H1 (cell line): Measurements from ENCODE around the gene ECT2L. TPM values are rescaled to one million over a fixed set of nuclear protein-coding genes. Genes with fewer than 3 reads are reported as not detected.

Source experiments
- CTCF ChIA-PET: fragments of 300-600 bp; sonication (Branson Sonifier 250); formaldehyde crosslinking; loops from one replicate; lab custom pipeline; 2021; ENCODE audit not compliant: partially characterized antibody; lab: Charles Lee
- POLR2A ChIA-PET: fragments of 300-600 bp; sonication (Branson Sonifier 250); formaldehyde crosslinking; loops from one replicate; lab custom pipeline; 2021; ENCODE audit warnings: inconsistent platforms; ENCODE audit not compliant: partially characterized antibody; lab: Charles Lee
- DNase-seq, 2 experiments: peaks; one replicate each; pipeline versions ENCODE4 v3.0.0 to v3.0.0-alpha.2; 2010 to 2022; ENCODE audit warnings: low spot score in 2 of 2, low read depth in 1 of 2, mixed read lengths in 1 of 2
- FAIRE-seq: peaks from 2 replicates; lab custom pipeline; 2011; peaks lifted over from hg19 to GRCh38; lab: Jason Lieb, UNC
- H2AFZ ChIP-seq: 2 replicates; pipeline ENCODE4 v1.8.1; 2012; ENCODE audit warnings: low read length, inconsistent platforms
- H2AK5ac ChIP-seq: 2 replicates; pipeline ENCODE4 v1.6.1; 2013; ENCODE audit warnings: low read depth, low read length
- H2BK120ac ChIP-seq: replicated peaks from 2 replicates; pipeline ENCODE3; 2013; ENCODE audit warnings: low read depth, low read length, inconsistent platforms
- H2BK12ac ChIP-seq: 2 replicates; pipeline ENCODE4 v1.6.1; 2013; ENCODE audit warnings: low read depth, low read length
- H2BK15ac ChIP-seq: 2 replicates; pipeline ENCODE4 v1.6.1; 2013; ENCODE audit warnings: low read length
- H2BK20ac ChIP-seq: 2 replicates; pipeline ENCODE4 v1.6.1; 2013; ENCODE audit warnings: low read length
- H2BK5ac ChIP-seq: 2 replicates; pipeline ENCODE4 v1.6.1; 2013; ENCODE audit warnings: low read depth, low read length
- H3K14ac ChIP-seq: 2 replicates; pipeline ENCODE4 v1.6.1; 2013; ENCODE audit warnings: inconsistent platforms; ENCODE audit not compliant: insufficient read length
- H3K18ac ChIP-seq: 2 replicates; pipeline ENCODE4 v1.6.1; 2013; ENCODE audit warnings: low read length; ENCODE audit errors: extremely low read depth
- H3K23ac ChIP-seq: 2 replicates; pipeline ENCODE4 v1.6.1; 2013; ENCODE audit warnings: inconsistent platforms; ENCODE audit not compliant: insufficient read length
- H3K23me2 ChIP-seq: 2 replicates; pipeline ENCODE4 v1.6.1; 2013; ENCODE audit warnings: low read depth, low read length
- H3K27ac ChIP-seq: 2 replicates; pipeline ENCODE4 v1.6.1; 2011; ENCODE audit warnings: low read depth, low read length, inconsistent platforms
- H3K27me3 ChIP-seq, 4 experiments: replicated peaks in 1 of 4; 1 replicate in 1 of 4; 2 replicates in 3 of 4; pipeline versions ENCODE4 v1.6.1 to v1.8.1; 2011 to 2013; ENCODE audit warnings: low read length in 3 of 4, mild to moderate bottlenecking in 3 of 4, inconsistent platforms in 2 of 4, mixed read lengths in 2 of 4, moderate library complexity in 1 of 4; ENCODE audit not compliant: control insufficient read depth in 3 of 4, insufficient read depth in 3 of 4; ENCODE audit errors: extremely low read depth in 1 of 4
- H3K36me3 ChIP-seq, 4 experiments: 2 replicates each; pipeline versions ENCODE4 v1.6.1 to v1.8.1; 2011 to 2013; ENCODE audit warnings: mild to moderate bottlenecking in 4 of 4, low read length in 3 of 4, moderate library complexity in 2 of 4, control low read depth in 1 of 4, inconsistent platforms in 1 of 4; ENCODE audit not compliant: insufficient read depth in 4 of 4, control insufficient read depth in 2 of 4
- H3K4ac ChIP-seq: replicated peaks from 2 replicates; pipeline ENCODE3; 2013; ENCODE audit warnings: low read length, low read depth, mixed read lengths, inconsistent platforms; ENCODE audit not compliant: insufficient read length
- H3K4me1 ChIP-seq, 4 experiments: replicated peaks in 1 of 4; 1 replicate in 1 of 4; 2 replicates in 3 of 4; pipeline versions ENCODE4 v1.6.1 to v1.8.1; 2011 to 2013; ENCODE audit warnings: low read length in 3 of 4, inconsistent platforms in 2 of 4, mixed read lengths in 1 of 4; ENCODE audit not compliant: insufficient read depth in 4 of 4, control insufficient read depth in 3 of 4
- H3K4me2 ChIP-seq, 2 experiments: 2 replicates each; pipeline versions ENCODE4 v1.6.1 to v1.8.1; 2011 to 2013; ENCODE audit warnings: low read depth in 2 of 2, low read length in 2 of 2, control low read depth in 1 of 2, inconsistent platforms in 1 of 2, mild to moderate bottlenecking in 1 of 2; ENCODE audit not compliant: insufficient read depth in 1 of 2
- H3K4me3 ChIP-seq, 4 experiments: fragments of 200-600, 300-600 bp in 1 of 4; sonication (generic), shearing (Covaris generic), sonication (Bioruptor Twin) in 1 of 4; 2 replicates each; pipeline versions ENCODE4 v1.5.1 to v1.8.1; 2011 to 2016; ENCODE audit warnings: low read length in 4 of 4, low read depth in 3 of 4, control low read depth in 2 of 4, inconsistent platforms in 2 of 4, mild to moderate bottlenecking in 2 of 4, mixed read lengths in 1 of 4, moderate library complexity in 1 of 4; ENCODE audit not compliant: insufficient read depth in 2 of 4; ENCODE audit errors: extremely low read depth in 1 of 4
- H3K56ac ChIP-seq: replicated peaks from 2 replicates; pipeline ENCODE3; 2013; ENCODE audit warnings: low read depth, mild to moderate bottlenecking, mixed read lengths, low read length, inconsistent platforms; ENCODE audit not compliant: insufficient read length
- H3K79me1 ChIP-seq: 2 replicates; pipeline ENCODE4 v1.6.1; 2013; ENCODE audit warnings: low read depth, low read length, control low read depth
- H3K79me2 ChIP-seq, 2 experiments: 2 replicates each; pipeline versions ENCODE4 v1.6.1 to v1.8.1; 2012 to 2013; ENCODE audit warnings: low read length in 2 of 2, mild to moderate bottlenecking in 2 of 2, inconsistent platforms in 1 of 2; ENCODE audit not compliant: insufficient read depth in 2 of 2, control insufficient read depth in 1 of 2
- H3K9ac ChIP-seq, 4 experiments: replicated peaks in 1 of 4; 1 replicate in 1 of 4; 2 replicates in 3 of 4; pipeline versions ENCODE4 v1.6.1 to v1.8.1; 2011 to 2013; ENCODE audit warnings: low read depth in 3 of 4, low read length in 3 of 4, control low read depth in 2 of 4, mild to moderate bottlenecking in 2 of 4, moderate library complexity in 2 of 4, inconsistent platforms in 1 of 4; ENCODE audit errors: extremely low read depth in 1 of 4
- H3K9me3 ChIP-seq, 2 experiments: 2 replicates each; pipeline versions ENCODE4 v1.6.1 to v1.8.1; 2012 to 2013; ENCODE audit warnings: mild to moderate bottlenecking in 2 of 2, moderate library complexity in 2 of 2, control low read depth in 1 of 2, inconsistent platforms in 1 of 2, low read depth in 1 of 2, low read length in 1 of 2, mixed read lengths in 1 of 2; ENCODE audit not compliant: insufficient read depth in 2 of 2
- H4K20me1 ChIP-seq, 2 experiments: replicated peaks in 1 of 2; 2 replicates each; pipeline versions ENCODE3 to v1.8.1; 2011 to 2013; ENCODE audit warnings: inconsistent platforms in 2 of 2, low read length in 2 of 2, mild to moderate bottlenecking in 1 of 2; ENCODE audit not compliant: insufficient read depth in 2 of 2, control insufficient read depth in 1 of 2
- H4K5ac ChIP-seq: 2 replicates; pipeline ENCODE4 v1.6.1; 2013; ENCODE audit warnings: low read length, low read depth, mixed read lengths, inconsistent platforms; ENCODE audit not compliant: insufficient read length
- H4K8ac ChIP-seq: 2 replicates; pipeline ENCODE4 v1.8.0; 2013; ENCODE audit warnings: mild to moderate bottlenecking, moderate library complexity, low read length, inconsistent platforms; ENCODE audit not compliant: insufficient read depth; ENCODE audit errors: extremely low read depth
- H4K91ac ChIP-seq: replicated peaks from 2 replicates; pipeline ENCODE3; 2013; ENCODE audit warnings: low read length, mixed read lengths, inconsistent platforms; ENCODE audit not compliant: insufficient read length
- CHD1 ChIP-seq: IDR thresholded peaks from 2 replicates; pipeline ENCODE4 v1.6.1; 2012; ENCODE audit warnings: low read depth, low read length, improper control_type of control experiment
- E2F6 ChIP-seq: IDR thresholded peaks from 2 replicates; pipeline ENCODE4 v1.6.1; 2012; ENCODE audit warnings: inconsistent platforms
- EZH2 ChIP-seq: fragments of 200-600 bp; sonication (generic); IDR thresholded peaks from 2 replicates; pipeline ENCODE4 v1.7.1; 2012; ENCODE audit warnings: low read depth, mild to moderate bottlenecking, moderate library complexity, low read length, inconsistent platforms; ENCODE audit not compliant: severe bottlenecking
- HDAC6 ChIP-seq: IDR thresholded peaks from one replicate; pipeline ENCODE4 v1.7.1; 2012; ENCODE audit warnings: low read depth, mild to moderate bottlenecking, inconsistent platforms, low read length, moderate library complexity
- KDM1A ChIP-seq: fragments of 200-600, 300-600 bp; sonication (generic); IDR thresholded peaks from 2 replicates; pipeline ENCODE4 v1.7.1; 2016; ENCODE audit warnings: mild to moderate bottlenecking, low read length, borderline replicate concordance
- POLR2AphosphoS5 ChIP-seq: IDR thresholded peaks from 2 replicates; pipeline ENCODE4 v1.6.1; 2011; ENCODE audit warnings: low read depth, low read length
- SAP30 ChIP-seq: fragments of 300-600 bp; sonication (generic); IDR thresholded peaks from 2 replicates; pipeline ENCODE4 v1.7.1; 2012; ENCODE audit warnings: low read length, moderate library complexity, mild to moderate bottlenecking, inconsistent platforms; ENCODE audit not compliant: insufficient read depth, insufficient replicate concordance
- SIN3A ChIP-seq, 2 experiments: IDR thresholded peaks in 1 of 2; conservative IDR thresholded peaks in 1 of 2; 2 replicates each; pipeline ENCODE4 v1.6.1; 2011 to 2012; ENCODE audit warnings: low read length in 2 of 2, improper control_type of control experiment in 1 of 2, low read depth in 1 of 2, mild to moderate bottlenecking in 1 of 2
- SIX5 ChIP-seq: IDR thresholded peaks from 2 replicates; pipeline ENCODE4 v1.6.1; 2011; ENCODE audit warnings: mild to moderate bottlenecking, low read depth, low read length
- USF2 ChIP-seq: IDR thresholded peaks from 2 replicates; pipeline ENCODE4 v1.6.1; 2011; ENCODE audit warnings: low read length, improper control_type of control experiment
- YY1 ChIP-seq: IDR thresholded peaks from 2 replicates; pipeline ENCODE4 v1.6.1; 2011; ENCODE audit warnings: low read depth, mild to moderate bottlenecking, low read length
- WGBS, 2 experiments: shearing (Covaris generic) in 1 of 2; methylation state at CpG; one replicate each; pipeline versions ENCODE4 v1.1.6 to v1.1.7; 2013 to 2015; ENCODE audit warnings: low lambda C conversion rate in 2 of 2, mixed read lengths in 2 of 2, inconsistent platforms in 1 of 2, low coverage in 1 of 2, missing lambda C conversion rate in 1 of 2; ENCODE audit not compliant: insufficient replicate concordance in 2 of 2, insufficient coverage in 1 of 2, insufficient read length in 1 of 2; ENCODE audit errors: extremely low coverage in 1 of 2, missing lambda C conversion rate in 1 of 2; 5-methylcytosine and 5-hydroxymethylcytosine counted together
- polyA plus RNA-seq, 7 experiments: library from polyadenylated mRNA; depleted of rRNA in 3 of 7; stranded (reverse) in 5 of 7; unstranded in 2 of 7; fragments of >200 nt in 5 of 7; fragments of 200-250 nt in 2 of 7; gene quantifications; 1 replicate in 5 of 7; 2 replicates in 1 of 7; 4 replicates in 1 of 7; pipeline versions ENCODE4 v1.2.1 to v1.2.3, GENCODE V29; 2011 to 2013; ENCODE audit warnings: missing spikeins in 2 of 7, mixed read lengths in 2 of 7
- total RNA-seq: library from RNA; stranded (reverse); fragmentation: NEBNext Ultra II Directional; extraction: Animal tissue kit (Norgen Biotek cat#: 25700); gene quantifications from 2 replicates; pipeline ENCODE4 v1.2.1, GENCODE V29; 2021

Gene ECT2L
- total and polyA plus RNA-seq, 2 of the 8 experiments (the other 6 are each of a cell fraction or from before 2014, with no cell fraction given) = not detected

GRCh38 chr6:138869398-138869797 is 73.5 kb downstream of the ECT2L start:
- no peak for FAIRE-seq
- CTCF ChIA-PET = no interaction called here

More at GRCh38 chr6:138869398-138869797, 73.5 kb downstream of the ECT2L start:
- H2AK5ac ChIP-seq = no peak overlapping the region
- no peaks in the 10 kb centered on the region for H3K27me3 ChIP-seq
- no peak overlapping the region for H4K5ac ChIP-seq
- no peaks in the 10 kb centered on the region for H3K23me2 ChIP-seq
- no peak overlapping the region for H3K27ac ChIP-seq
- H3K23ac ChIP-seq = no peak overlapping the region
- no peak overlapping the region for H2BK12ac ChIP-seq
- no peak overlapping the region for H3K4ac ChIP-seq
- no peak overlapping the region for H2BK5ac ChIP-seq
- no peak for TF ChIP-seq POLR2AphosphoS5
- no peak for TF ChIP-seq SIN3A (conservative IDR thresholded peaks at IDR 0.05 in 1 of 2, IDR thresholded peaks at IDR 0.05 in 1 of 2; ENCODE audit: low read depth in 1 of 2, low read length in 2 of 2)
- TF ChIP-seq SAP30 = no peak
- TF ChIP-seq KDM1A = no peak
- TF ChIP-seq EZH2 = no peak
- no peak for TF ChIP-seq E2F6
- no peak for TF ChIP-seq HDAC6
- no peak for TF ChIP-seq USF2
- no peak for TF ChIP-seq SIX5
- TF ChIP-seq CHD1 = no peak
- TF ChIP-seq YY1 = no peak
- H3K18ac ChIP-seq = no peak overlapping the region
- H3K9me3 ChIP-seq = no peaks in the 10 kb centered on the region
- no peak overlapping the region for H4K91ac ChIP-seq
- H3K56ac ChIP-seq = no peak overlapping the region
- H3K4me1 ChIP-seq = no peaks in the 10 kb centered on the region
- no peak overlapping the region for H3K14ac ChIP-seq
- H3K79me2 ChIP-seq = no peaks in the 10 kb centered on the region
- H2BK20ac ChIP-seq = no peak overlapping the region
- H3K4me2 ChIP-seq = no peak overlapping the region
- 66% methylated on average over 4 of the region's 4 CpGs; no CpG with 5 or more reads in 1 of the 2 experiments for WGBS, 2 experiments
- no peak overlapping the region for H3K4me3 ChIP-seq
- H3K79me1 ChIP-seq = no peaks in the 10 kb centered on the region
- no peaks in the 10 kb centered on the region for H4K20me1 ChIP-seq
- H3K9ac ChIP-seq = no peak overlapping the region
- no peak overlapping the region; the same call in 1 of the 2 replicates for H4K8ac ChIP-seq
- H2BK15ac ChIP-seq = no peak overlapping the region
- H3K36me3 ChIP-seq = no peaks in the 10 kb centered on the region
- no peak for DNase-seq
- H2AFZ ChIP-seq = peak overlapping the region; percentile 63
- POLR2A ChIA-PET = interaction anchor here (0.7 kb wide), 1 partner anchor 25 kb away, joined by 3 read pairs; no protein-coding TSS in a partner anchor
- no peak overlapping the region for H2BK120ac ChIP-seq
